ENCODE measurements around the gene BRME1.

The BRME1 gene

GRCh38 chr19:13885826-13886365, 20.0 kb downstream of the BRME1 start:
- no peak for DNase-seq

- no peak for DNase-seq
These were observed 21.0 kb downstream of the BRME1 start for GRCh38 chr19:13884726-13885591.

DNA sequence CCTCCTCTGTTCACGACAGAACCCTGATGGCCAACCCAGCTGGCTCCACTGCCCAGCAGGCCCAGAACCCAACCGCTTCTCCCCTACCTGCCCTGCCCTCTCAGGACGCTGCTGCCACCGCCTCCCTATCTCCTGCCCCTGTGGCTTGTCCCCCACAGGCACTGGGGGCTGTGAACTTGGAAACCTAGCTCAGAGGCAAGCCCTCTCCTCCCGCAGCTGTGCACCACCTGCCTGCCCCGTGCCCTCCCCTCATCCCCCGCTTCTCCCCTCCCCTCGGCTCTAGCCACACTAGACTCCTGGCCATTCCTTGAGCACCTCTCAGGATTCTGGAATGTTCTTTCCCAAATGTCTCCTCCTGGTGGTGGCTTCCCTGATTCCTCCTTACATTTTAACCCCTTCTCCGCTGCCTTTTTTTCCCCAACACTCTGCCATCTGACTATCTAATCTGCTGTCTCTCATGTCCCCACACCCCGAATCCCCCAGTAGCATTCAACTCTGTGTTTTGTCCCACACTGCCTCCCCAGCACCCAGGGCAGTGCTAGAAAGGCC, 22.3 kb downstream of the BRME1 start:
- no peak for DNase-seq

DNA sequence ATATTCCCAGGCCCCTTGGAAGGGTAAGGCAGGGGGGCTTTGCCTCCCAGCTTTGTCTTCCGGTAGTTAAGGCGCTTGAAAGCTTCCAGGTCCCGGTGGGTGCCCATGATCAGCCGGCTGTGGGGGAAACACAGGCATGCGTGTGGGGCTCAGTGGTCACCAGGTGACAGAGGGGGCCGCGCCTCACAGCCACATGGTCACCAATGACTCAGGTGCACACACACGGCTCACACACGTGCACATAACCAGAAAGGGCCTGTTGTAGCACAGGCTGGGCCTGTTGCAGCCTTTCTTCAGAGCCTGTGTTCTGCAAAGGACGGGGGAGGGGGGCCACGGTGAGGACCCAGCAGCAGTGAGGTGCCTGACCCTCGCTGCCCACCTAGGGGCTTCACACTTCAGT, 23.1 kb downstream of the BRME1 start:
- no peak for DNase-seq

GRCh38 chr19:13882419-13882795, 23.5 kb downstream of the BRME1 start:
- no peak for DNase-seq

- no peak for DNase-seq
These were observed 24.1 kb downstream of the BRME1 start for GRCh38 chr19:13881692-13882418.

- no peak for DNase-seq
These were observed 24.6 kb downstream of the BRME1 start for GRCh38 chr19:13881251-13881691.

DNA sequence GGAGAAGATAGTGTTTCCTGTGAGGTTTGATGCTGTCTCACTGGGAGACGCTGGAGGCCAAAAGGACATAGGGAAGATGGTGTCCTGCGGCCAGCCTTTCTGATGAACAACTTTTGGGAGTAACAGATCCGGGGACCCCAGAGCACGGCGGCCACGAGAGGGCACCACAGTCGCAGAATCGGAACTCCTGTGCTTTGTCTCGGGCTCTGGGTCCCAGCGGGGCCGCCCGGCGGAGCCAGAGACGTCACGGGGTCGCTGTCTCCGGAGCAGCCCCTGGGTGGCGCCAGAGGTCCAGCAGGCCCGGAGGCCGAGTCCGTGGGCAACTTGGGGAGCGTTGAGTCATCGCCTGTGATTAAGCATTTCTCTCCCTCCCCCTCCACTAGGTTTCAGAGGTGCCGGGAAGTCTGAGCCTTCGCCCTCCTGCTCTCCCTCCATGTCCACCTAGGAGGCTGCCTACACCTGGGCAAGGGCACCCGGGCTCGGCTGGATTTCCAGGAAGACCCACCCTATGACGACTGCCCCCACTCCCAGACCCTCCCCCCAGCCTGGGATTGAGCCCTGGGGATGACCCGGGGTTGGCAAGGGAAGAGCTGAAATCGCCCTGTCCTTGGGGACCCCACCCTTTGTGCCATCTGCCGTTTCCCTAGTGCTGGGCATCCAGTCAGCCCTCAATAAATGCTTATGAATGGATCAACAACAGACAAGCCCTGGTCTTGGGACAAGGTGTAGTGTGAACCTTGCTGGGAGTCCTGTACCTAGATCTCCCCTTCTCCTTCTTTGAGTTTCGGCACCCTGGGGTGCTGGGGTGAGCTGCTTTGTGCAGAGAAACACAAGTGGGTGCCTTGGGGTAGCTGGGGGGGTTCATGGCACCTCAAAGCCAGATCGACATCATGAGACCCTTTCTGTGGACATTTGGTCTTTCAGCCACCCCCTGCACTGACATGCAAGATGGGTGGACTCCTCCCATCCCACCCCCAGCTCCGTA, 25.6 kb downstream of the BRME1 start:
- DNase-seq = peak; percentile 82 to 84

- no peak for DNase-seq
These were observed 28.6 kb downstream of the BRME1 start for GRCh38 chr19:13877303-13877702.

DNA sequence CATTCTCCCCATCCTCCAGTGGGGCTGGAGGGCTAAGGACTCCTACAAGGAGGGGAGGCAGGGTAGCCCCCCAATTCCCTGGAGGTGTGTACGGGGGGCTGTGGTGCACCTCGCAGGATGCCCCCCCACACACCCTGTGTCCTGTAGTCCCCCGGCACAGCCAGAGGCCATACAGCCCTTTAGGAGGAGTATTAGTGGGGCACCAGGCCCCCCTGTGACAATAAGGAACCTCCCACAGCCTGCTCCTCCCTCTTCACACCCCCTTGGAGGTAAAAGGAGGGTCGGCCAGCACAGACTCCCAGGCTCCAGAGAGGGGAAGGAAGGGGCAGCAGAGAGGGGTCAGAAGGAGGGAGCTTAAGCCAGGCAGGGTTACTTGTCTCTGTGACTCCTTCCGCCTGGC, 29.1 kb downstream of the BRME1 start, which contains the start of gene NANOS3:
TSS of gene NANOS3 (plus strand) at position 301 of the 400 bp plus-strand sequence. CDS start 115 bp downstream, outside the sequence.
- no peak for DNase-seq

- DNase-seq = no peak
These were observed 30.1 kb downstream of the BRME1 start for GRCh38 chr19:13875824-13876223.

- no peak for DNase-seq
These were observed 31.9 kb downstream of the BRME1 start for GRCh38 chr19:13873834-13874515.

DNA sequence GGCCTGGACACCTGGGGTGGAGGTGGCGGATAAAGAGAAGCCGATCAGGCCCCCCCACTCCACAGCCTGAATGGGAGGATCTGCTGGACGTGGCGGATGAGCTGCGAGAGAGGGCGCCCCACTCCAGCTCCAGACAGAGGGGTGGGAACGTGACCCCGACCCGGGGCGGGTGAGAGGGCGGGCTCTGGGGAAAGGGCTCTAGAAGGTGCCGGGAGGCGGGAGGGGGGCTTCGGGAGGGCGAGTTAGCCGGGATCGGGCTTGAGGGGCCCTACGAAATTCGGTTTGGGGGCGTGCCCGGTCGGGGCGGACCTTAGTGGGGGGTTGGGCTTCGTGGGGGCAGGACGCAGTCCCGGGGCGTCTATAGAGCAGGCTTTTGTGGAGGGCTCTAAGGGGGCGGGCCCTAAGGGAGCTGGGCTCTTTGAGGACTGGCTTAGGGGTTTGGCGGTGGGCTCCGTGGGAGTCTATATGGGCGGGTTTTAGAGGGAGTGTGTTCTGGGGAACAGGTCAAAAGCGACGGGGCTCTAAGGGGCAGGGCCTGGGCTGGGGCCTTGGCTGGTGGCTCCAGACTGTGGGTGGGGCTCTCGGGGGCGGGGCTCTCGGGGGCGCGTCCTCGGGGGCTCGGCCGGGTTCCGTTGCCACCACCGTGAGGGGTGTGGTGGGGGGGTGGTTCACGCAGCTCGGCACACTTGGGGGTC, 33.1 kb downstream of the BRME1 start:
- peak; percentile 46 to 58 for DNase-seq

DNA sequence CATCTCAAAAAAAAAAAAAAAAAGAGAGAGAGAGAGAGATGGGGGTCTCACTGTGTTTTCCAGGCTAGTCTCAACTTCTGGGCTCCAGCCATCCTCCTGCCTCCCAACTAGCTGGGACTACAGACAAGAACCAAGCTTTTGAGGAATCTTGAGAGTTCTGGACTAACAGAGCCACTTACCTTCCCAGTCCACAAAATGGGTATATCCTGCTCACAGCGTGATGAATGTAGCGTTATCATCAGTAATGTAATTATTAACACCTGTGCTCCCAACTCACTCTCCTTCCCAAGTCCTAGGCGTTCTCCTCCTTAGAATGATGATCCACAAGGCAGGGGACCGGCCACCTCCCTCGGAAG, 33.6 kb downstream of the BRME1 start:
- DNase-seq = no peak

GRCh38 chr19:13870873-13871272, 35.0 kb downstream of the BRME1 start:
- DNase-seq = no peak

DNA sequence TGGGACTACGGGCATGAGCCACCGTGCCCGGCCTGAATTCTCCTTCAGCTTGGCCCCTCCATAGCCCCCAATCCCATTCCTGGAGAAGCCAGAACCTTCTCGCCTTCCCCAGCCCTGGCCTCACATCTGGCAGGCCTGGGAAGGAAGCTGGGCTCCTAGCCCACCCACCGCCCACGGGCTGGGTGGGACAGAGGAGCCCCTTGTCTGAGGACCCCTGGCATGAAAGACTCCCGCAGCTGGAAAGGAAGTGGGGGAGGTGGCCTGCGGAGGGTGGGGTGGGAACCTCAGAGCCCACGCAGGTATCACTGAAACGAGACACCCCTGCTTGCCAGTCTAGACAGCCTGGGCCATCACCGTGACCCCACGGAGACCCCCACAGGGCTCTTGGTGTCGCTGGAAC, 36.6 kb downstream of the BRME1 start:
- DNase-seq = no peak

GRCh38 chr19:13868663-13869062, 37.3 kb downstream of the BRME1 start:
- no peak for DNase-seq

- no peak for DNase-seq
These were observed 39.4 kb downstream of the BRME1 start for GRCh38 chr19:13866463-13867046.

DNA sequence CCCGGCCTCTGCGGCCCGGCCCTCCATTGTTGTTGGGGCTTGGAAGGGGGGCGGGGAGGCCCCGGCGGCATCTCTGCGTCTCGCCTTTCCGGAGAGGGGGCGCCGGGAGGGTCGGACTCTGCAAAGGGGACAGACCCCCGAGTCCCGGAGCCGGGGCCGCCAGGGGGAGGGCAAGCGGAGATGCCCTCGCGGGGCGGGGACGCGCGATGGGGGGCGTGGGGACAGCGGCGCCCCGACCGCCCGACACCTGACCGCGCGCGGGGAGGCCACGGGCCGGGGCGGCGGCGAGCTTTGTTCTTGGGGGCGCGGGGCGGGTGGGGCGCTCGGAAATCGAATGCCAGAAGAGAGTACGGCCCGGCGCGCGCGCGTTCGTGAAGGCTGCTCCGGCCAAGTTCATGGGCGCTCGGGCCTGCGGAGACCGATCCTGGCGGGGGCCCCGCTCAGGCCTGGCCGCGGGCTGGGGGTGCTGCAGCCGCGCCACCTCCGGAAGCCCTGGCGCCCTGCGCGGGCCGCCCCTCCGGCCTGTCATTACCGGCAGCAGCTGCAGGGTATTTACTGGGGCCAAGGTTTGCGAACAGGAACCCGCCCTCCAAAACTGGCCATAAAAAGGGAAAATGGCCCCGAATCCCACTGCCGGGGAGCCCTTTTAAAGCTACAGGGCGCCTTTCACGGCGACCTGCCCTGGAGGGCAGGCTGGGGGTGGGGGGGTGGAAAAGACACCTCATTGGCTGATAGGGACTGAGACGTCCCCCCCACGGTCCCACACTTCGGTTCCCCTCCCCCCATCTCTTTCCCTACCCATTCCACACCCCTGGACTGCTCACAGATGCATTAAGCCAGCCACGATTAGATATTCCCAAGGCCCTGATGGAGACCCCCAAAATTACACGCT, 40.1 kb downstream of the BRME1 start:
- no peak for DNase-seq

Data from NCI-H1930 (cell line).